ENCODE results near the gene KLC3. TPM values are rescaled to one million over a fixed set of nuclear protein-coding genes. Genes with fewer than 3 reads are reported as not detected.

Gene KLC3
- total and polyA plus RNA-seq, 2 donors (not counting 1 experiment from before 2014, with no cell fraction given): not detected

DNA sequence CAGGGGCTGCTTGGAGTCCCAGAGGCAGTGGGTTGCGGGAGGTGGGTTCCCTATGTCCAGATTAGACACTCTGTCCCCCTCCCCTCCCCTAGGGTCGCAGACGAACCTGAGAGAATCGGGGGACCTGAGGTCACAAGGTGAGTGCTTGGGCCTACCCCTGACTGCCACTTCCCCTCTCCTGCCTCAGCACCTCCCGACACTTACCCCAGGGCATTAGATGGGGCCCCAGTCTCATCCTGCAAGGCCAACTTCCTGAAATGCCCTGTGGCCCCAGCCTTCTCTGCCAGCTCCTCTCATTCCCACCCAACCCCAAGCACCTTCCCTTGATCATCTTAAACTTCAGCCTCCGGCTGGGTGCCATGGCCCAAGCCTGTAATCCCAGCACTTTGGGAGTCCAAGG lies 40.8 kb upstream of the KLC3 start:
- Histone ChIP-seq H3K4me3 (ENCODE audit: control extremely low read depth in 1 of 5, extremely low read depth in 1 of 5, insufficient read depth in 1 of 5, low read depth in 2 of 5, low read length in 4 of 5) (no peak overlapping the region), H3K27me3 (replicated peaks in 1 of 4; ENCODE audit: control extremely low read depth in 1 of 4, control insufficient read depth in 3 of 4, insufficient read depth in 4 of 4, low read length in 3 of 4) (no peaks in the 10 kb centered on the region), H3K4me1 (ENCODE audit: control insufficient read depth in 2 of 2, insufficient read depth in 2 of 2, low read length in 2 of 2) (no peaks in the 10 kb centered on the region), H3K79me2 (ENCODE audit: control insufficient read depth, insufficient read depth, low read length) (no peaks in the 10 kb centered on the region), H3K4me2 (replicated peaks; ENCODE audit: low read depth, low read length, poor library complexity, severe bottlenecking) (no peak overlapping the region), H3K27ac (ENCODE audit: low read length in 2 of 2) (no peak overlapping the region), H4K20me1 (ENCODE audit: control insufficient read depth, insufficient read depth, low read length, poor library complexity, severe bottlenecking) (no peaks in the 10 kb centered on the region), H2AFZ (ENCODE audit: insufficient read depth, low read depth, low read length, poor library complexity, severe bottlenecking) (no peak overlapping the region), H3K9me3 (ENCODE audit: control extremely low read depth in 1 of 3, control insufficient read depth in 2 of 3, insufficient read depth in 1 of 3, low read length in 2 of 3) (peaks cover 0 to 22% (median 0%) of the 10 kb centered on the region in 3 donors), H3K36me3 (replicated peaks in 1 of 2; ENCODE audit: control extremely low read depth in 1 of 2, control insufficient read depth in 1 of 2, extremely low read depth in 1 of 2, insufficient read depth in 2 of 2, low read length in 1 of 2) (peaks cover 0 to 10% of the 10 kb centered on the region in 2 experiments), H3K9ac (ENCODE audit: low read length) (no peak overlapping the region)
- no peak for ATAC-seq (ENCODE audit: low read depth)
- Mint-ChIP-seq H3K9me3 (ENCODE audit: insufficient read depth) (peaks cover 5% of the 10 kb centered on the region), H3K4me1 (no peaks in the 10 kb centered on the region), H3K27me3 (no peaks in the 10 kb centered on the region), H3K27ac (no peak overlapping the region), H3K4me3 (no peak overlapping the region)
- intact Hi-C loops (cut with micrococcal nuclease): no loop called here
- ChIA-PET CTCF (no interaction called here), POLR2A (no interaction called here)
- DNase-seq: no peak
- WGBS (ENCODE audit: insufficient coverage): 87% methylated on average over 5 of the region's 6 CpGs
- no peak for TF ChIP-seq EZH2 (IDR thresholded peaks at IDR 0.05; ENCODE audit: borderline replicate concordance, insufficient read depth, low read depth, low read length, poor library complexity, severe bottlenecking)
- TF ChIP-seq, protein P1, sequence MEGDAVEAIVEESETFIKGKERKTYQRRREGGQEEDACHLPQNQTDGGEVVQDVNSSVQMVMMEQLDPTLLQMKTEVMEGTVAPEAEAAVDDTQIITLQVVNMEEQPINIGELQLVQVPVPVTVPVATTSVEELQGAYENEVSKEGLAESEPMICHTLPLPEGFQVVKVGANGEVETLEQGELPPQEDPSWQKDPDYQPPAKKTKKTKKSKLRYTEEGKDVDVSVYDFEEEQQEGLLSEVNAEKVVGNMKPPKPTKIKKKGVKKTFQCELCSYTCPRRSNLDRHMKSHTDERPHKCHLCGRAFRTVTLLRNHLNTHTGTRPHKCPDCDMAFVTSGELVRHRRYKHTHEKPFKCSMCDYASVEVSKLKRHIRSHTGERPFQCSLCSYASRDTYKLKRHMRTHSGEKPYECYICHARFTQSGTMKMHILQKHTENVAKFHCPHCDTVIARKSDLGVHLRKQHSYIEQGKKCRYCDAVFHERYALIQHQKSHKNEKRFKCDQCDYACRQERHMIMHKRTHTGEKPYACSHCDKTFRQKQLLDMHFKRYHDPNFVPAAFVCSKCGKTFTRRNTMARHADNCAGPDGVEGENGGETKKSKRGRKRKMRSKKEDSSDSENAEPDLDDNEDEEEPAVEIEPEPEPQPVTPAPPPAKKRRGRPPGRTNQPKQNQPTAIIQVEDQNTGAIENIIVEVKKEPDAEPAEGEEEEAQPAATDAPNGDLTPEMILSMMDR (IDR thresholded peaks at IDR 0.05): no peak

DNA sequence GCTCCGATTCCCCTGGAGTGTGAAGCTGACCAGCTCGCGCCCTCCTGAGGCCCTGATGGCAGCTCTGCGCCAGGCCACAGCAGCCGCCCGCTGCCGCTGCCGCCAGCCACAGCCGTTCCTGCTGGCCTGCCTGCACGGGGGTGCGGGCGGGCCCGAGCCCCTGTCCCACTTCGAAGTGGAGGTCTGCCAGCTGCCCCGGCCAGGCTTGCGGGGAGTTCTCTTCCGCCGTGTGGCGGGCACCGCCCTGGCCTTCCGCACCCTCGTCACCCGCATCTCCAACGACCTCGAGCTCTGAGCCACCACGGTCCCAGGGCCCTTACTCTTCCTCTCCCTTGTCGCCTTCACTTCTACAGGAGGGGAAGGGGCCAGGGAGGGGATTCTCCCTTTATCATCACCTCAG lies 38.1 kb upstream of the KLC3 start:
- Histone ChIP-seq H3K9ac (ENCODE audit: low read length) (no peak overlapping the region), H3K79me2 (ENCODE audit: control insufficient read depth, insufficient read depth, low read length) (no peaks in the 10 kb centered on the region), H4K20me1 (ENCODE audit: control insufficient read depth, insufficient read depth, low read length, poor library complexity, severe bottlenecking) (no peaks in the 10 kb centered on the region), H3K4me1 (ENCODE audit: control insufficient read depth in 2 of 2, insufficient read depth in 2 of 2, low read length in 2 of 2) (no peaks in the 10 kb centered on the region), H3K9me3 (ENCODE audit: control extremely low read depth in 1 of 3, control insufficient read depth in 2 of 3, insufficient read depth in 1 of 3, low read length in 2 of 3) (peaks cover 0 to 18% (median 0%) of the 10 kb centered on the region in 3 donors), H3K27ac (ENCODE audit: low read length in 2 of 2) (no peak overlapping the region), H3K4me3 (ENCODE audit: control extremely low read depth in 1 of 5, extremely low read depth in 1 of 5, insufficient read depth in 1 of 5, low read depth in 2 of 5, low read length in 4 of 5) (no peak overlapping the region), H2AFZ (ENCODE audit: insufficient read depth, low read depth, low read length, poor library complexity, severe bottlenecking) (no peak overlapping the region), H3K27me3 (replicated peaks in 1 of 4; ENCODE audit: control extremely low read depth in 1 of 4, control insufficient read depth in 3 of 4, insufficient read depth in 4 of 4, low read length in 3 of 4) (no peaks in the 10 kb centered on the region), H3K4me2 (replicated peaks; ENCODE audit: low read depth, low read length, poor library complexity, severe bottlenecking) (no peak overlapping the region), H3K36me3 (replicated peaks in 1 of 2; ENCODE audit: control extremely low read depth in 1 of 2, control insufficient read depth in 1 of 2, extremely low read depth in 1 of 2, insufficient read depth in 2 of 2, low read length in 1 of 2) (peaks cover 0 to 3% of the 10 kb centered on the region in 2 experiments)
- no peak overlapping the region for H3K27ac Mint-ChIP-seq
- H3K9me3 Mint-ChIP-seq (ENCODE audit: insufficient read depth): peaks cover 5% of the 10 kb centered on the region
- no peak for DNase-seq
- WGBS (ENCODE audit: insufficient coverage): over 99% methylated on average over 14 of the region's 27 CpGs
- intact Hi-C loops (cut with micrococcal nuclease): no loop called here
- no peak for TF ChIP-seq EZH2 (IDR thresholded peaks at IDR 0.05; ENCODE audit: borderline replicate concordance, insufficient read depth, low read depth, low read length, poor library complexity, severe bottlenecking)
- TF ChIP-seq, protein P1 (IDR thresholded peaks at IDR 0.05): no peak
- POLR2A ChIA-PET: no interaction called here
- ATAC-seq (ENCODE audit: low read depth): no peak
- CTCF ChIA-PET: interaction anchor here (0.5 kb wide), 1 partner anchor 269 kb away, joined by 3 read pairs; no protein-coding TSS in a partner anchor
- H3K4me1 Mint-ChIP-seq: no peaks in the 10 kb centered on the region
- H3K27me3 Mint-ChIP-seq: no peaks in the 10 kb centered on the region
- H3K4me3 Mint-ChIP-seq: no peak overlapping the region

All from B cell (primary cell).